Ramos (cell line): ENCODE results near the gene GGACT.

Experiments
- in situ Hi-C: fragments of 300-500 bp; cut with MboI; formaldehyde crosslinking; loops from one replicate; pipeline ENCODE4 v1.14.3; 2022; ENCODE audit warnings: low sequenced_read_pairs; ENCODE audit not compliant: unreplicated experiment

Gene GGACT

DNA sequence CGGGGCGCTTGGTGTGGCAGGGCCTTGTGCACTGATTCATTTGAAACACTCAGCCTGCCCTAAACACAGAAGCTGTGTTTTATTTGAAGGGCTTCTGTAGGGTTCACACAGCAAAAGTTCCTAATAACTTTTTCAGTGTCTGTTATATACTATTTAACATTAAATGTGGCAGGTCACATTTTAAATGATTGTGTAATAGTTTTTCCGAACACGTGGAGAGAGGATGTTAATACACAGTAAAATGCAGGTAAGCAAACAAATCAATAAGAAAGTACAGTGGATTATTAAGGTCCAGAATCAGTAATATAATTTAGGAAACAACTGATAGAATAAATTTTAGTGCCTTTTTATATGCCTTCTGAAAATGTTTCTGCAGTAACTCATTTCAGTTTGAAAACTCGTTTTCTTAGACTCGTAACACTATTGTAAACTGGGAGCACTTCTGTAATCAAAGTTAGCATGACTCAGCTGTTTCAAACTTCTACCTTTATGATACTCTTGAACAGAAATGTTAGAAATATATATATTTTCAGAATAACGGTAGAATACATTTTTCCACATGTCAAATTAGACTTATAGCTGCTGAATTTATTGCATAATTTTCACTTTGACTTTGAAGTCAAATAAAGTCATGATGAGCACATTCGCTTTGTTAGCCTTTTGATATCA is 70.1 kb downstream of the GGACT start:
- in situ Hi-C loops: loop anchor here (10.0 to 25.0 kb wide), 3 partner anchors 614 to 1056 kb away; no protein-coding TSS in a partner anchor

DNA sequence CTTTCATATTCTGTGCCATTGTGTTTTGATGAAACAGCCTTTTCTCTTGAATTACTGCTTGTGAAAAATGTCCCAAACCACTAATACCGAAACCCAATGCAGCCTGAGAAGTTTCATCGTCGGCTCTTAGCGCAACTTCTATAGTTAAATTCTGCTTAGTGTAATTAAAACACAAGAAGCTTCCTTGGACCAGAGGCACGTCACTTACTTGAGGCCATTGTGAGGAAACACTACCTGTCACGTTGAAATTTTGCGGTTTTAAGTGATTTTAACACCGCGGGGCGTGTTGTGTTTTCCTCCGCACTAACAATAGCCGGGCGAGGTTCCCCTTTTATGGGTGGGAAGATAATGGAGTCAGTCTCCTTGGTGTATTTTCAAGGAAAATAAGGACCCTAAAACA is 70.9 kb downstream of the GGACT start:
- in situ Hi-C loops: loop anchor here (10.0 to 25.0 kb wide), 3 partner anchors 613 to 1055 kb away; no protein-coding TSS in a partner anchor

DNA sequence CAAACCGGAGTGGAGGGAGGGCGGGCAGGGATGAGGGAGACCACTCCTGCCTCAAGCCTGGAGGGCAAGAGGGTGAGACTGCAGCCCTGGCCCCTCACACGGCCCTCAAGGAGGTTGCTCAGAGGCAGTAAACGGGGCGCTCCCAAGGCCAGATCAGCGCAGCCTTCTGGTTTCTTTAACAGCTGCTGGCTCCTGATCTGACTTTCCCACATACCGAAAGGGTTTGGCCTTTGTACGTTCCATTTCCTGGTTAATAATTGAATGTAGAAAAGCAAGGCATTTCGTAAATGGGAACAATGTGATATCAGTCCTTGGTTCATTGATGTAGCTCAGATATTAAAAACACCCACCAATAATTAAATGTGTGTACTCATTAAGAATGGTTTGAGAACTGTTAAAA is 71.5 kb downstream of the GGACT start:
- in situ Hi-C loops: loop anchor here (10.0 to 25.0 kb wide), 3 partner anchors 612 to 1055 kb away; no protein-coding TSS in a partner anchor

DNA sequence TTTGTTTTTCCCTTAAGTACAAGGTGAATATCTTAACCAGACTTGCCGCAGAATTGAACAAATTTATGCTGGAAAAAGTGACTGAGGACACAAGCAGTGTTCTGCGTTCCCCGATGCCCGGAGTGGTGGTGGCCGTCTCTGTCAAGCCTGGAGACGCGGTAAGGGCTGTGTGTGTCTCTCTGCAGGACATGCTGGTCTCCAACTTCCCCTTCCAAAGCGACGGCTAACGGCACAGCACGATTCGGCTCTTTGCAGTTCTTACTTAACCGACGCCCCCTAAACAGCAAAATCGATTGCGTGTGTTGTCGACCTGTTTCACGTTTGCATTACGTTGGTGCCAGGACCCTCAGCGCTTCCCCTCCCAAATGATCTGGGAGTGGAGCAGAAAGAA is 73.2 kb downstream of the GGACT start:
- in situ Hi-C loops: loop anchor here (10.0 to 25.0 kb wide), 3 partner anchors 611 to 1053 kb away; no protein-coding TSS in a partner anchor

DNA sequence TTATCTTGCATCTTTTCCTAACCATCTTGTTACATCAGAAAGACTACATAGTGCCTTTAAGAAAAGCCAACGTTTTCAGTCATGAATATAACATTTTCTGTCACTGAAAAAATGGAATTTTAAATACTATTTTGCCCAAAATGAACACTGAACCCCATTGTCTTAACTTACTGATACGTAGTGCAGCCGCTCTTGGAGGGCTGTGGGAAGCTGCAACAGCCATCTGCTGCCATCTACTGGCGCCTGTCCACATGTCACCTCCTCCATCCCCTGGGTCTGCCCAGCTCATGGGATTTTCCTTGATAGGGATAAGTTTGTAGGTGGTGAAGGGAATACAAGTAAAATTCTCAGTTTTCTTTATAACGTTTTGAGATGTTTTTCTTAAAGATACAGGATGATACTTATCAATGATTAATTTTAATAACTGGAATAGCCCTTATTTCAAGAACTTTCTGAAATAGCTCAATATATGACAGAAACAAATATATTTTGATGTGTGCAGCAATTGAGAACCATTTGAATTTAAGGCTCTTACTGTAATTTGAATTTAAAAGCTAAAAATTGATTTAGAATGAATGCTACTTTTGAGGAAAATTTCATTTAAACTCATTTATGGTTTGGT is 73.7 kb downstream of the GGACT start:
- in situ Hi-C loops: loop anchor here (10.0 to 25.0 kb wide), 3 partner anchors 610 to 1053 kb away; no protein-coding TSS in a partner anchor

DNA sequence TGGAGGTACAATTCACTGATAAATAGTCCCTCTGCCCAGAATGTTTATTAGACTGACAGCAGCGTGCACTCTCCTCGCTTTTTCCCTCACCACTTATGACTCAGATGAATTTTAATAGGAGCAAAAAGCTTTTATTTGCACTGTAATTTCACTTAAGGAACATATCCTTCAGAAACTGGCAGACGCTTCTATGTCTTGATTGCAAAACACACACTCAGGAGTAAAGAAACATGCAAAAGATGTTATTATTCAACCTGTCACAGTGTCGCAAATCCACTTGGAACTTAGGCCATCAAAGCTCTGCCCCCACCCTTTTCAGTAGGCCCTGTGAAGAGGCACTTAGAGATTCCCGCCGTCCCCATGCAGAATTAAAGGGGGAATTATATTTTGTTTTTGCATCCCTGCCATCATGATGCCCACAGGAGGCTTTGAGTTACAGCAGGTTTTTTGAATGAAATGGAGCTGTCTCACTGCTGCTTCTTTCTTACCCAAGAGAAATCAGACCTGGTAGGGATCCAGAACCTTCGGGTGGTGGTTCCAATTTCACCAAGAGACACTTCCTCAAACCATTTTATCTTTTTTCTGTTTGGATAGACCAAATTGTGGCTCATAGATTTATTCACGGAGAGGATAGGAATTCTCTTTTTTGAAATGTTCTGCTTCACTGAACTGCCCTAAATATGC is 74.5 kb downstream of the GGACT start:
- in situ Hi-C loops: loop anchor here (10.0 to 25.0 kb wide), 3 partner anchors 609 to 1052 kb away; no protein-coding TSS in a partner anchor

DNA sequence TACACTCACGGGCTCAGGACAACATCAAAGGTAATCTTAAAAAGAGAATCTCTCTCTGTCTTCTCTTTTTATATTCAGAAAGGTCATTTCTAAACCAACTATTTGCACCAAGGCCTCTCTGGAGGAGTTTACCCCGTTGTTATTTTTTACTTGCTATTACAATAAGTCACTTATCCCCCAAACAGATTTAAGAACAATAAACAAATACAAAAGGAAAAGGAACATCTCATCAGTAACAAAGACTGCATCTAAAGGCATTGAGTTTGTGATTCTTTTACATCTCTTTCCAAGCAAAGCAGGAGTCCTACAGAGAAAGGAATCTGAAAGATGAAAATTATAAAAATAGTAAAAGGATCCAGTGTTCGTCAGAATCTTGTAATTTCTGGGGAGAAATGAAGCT is 75.4 kb downstream of the GGACT start:
- in situ Hi-C loops: loop anchor here (10.0 to 25.0 kb wide), 3 partner anchors 608 to 1051 kb away; no protein-coding TSS in a partner anchor

DNA sequence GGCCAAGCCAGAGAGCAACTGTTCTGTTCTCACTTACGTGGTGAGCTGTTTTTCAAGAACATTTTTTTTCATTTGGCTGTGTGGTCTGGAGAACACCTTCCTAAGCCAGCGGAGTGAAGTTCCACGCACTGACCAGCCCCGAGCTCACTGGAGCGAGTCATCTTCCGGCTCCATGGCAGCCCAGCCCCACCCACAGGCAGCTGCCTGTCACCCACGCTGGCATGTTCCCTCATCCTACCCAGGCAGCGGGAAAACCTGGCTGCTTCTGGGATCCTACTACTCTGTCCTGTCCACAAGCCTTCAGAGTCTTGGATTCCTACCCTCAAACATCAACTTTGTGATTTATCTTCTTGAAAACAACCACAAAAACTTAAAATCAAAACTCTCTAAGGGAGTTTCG is 76.2 kb downstream of the GGACT start:
- in situ Hi-C loops: loop anchor here (10.0 to 25.0 kb wide), 3 partner anchors 608 to 1050 kb away; no protein-coding TSS in a partner anchor

DNA sequence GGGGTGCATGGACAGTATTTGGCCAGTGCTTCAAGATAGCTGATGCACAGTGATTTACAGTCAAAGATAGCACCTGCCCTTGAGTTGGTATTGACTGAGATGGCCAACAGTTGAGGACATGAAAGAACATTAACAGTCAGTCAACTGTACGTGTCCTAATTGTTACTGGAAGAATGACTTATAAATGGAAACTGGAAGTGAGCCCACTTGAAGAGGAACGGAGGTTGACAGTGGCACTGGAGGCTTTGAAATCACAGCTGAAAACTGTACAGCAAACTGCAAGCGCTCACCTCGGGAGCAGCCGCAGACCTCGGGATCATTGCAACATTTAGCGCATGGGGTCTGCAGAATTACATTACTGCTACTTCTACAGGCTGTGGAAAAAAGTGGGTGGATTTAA is 77.1 kb downstream of the GGACT start:
- in situ Hi-C loops: loop anchor here (10.0 to 25.0 kb wide), 3 partner anchors 607 to 1049 kb away; no protein-coding TSS in a partner anchor

DNA sequence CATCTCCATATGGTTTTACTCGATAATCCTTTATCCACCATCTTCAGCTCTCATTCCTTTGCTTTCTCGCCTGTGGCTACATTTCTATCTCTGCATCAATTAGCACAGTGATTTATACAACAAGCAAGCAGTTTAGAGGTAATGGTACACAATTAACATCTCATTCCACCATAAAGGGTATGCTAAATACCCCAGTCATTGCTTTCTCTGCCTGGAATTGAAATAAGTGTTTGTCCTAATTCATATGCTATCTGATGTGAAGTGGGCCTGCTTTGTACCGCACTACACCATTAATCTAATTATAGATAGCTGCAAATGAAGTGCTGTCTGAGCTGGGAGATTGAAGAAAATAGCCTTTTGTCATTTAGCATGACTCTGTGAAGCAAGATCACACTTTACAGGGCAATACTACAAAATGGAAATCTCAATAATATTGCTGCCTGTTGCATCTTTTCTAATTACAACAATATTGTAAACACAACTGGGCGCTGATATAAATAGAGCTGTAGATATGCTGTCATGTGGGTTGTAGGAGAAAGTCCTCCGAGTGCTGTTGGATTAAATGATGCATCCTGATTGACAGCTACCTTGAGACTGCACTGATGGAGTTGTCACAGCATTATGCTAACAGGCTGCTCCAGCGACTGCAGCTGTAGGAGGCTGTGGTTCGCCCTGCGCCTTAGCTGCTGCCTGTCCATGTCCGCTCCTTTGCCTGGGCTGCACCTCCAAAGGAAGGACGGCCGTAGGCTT is 78.2 kb downstream of the GGACT start:
- in situ Hi-C loops: loop anchor here (10.0 to 25.0 kb wide), 3 partner anchors 606 to 1048 kb away; no protein-coding TSS in a partner anchor

DNA sequence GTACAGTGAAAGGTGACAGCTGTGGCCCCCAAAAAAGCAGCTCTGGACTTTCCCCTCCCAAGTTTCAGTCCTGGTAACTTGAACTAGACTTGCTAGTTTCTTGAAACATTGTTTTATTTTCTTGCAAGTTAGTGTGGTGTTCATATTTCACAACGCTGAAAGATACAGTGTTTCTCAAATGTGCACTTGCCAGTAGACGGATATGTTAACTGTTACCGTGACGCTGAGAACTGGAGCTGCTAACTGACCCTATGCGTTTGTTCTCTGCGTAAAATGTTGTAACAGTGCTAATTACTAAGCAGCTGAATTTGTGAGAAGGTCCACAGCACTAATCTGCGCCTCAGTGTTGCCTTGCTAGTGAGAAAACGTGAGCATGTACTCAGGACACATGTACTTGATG is 79.6 kb downstream of the GGACT start:
- in situ Hi-C loops: loop anchor here (25.0 kb wide), 1 partner anchor 1047 kb away; no protein-coding TSS in a partner anchor

DNA sequence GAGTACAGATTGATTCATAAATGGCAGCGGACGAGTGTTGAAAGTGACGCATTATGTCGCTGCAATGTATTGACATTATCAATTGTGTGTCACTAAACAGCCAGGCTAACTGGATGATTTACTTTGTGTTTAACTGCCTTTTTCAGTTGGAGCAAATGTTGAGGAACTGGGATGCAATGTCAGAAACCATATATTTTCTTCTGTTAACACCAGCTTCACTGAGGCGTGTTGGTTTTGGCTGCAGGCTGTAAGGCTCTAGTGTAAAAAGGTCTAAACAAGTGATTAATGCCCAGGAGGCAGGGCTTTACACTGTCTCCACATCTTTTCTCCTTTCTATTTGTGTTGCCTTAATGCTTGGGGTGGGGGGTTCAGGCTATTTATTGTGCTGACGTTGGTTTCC is 80.1 kb downstream of the GGACT start:
- in situ Hi-C loops: loop anchor here (25.0 kb wide), 1 partner anchor 1046 kb away; no protein-coding TSS in a partner anchor

DNA sequence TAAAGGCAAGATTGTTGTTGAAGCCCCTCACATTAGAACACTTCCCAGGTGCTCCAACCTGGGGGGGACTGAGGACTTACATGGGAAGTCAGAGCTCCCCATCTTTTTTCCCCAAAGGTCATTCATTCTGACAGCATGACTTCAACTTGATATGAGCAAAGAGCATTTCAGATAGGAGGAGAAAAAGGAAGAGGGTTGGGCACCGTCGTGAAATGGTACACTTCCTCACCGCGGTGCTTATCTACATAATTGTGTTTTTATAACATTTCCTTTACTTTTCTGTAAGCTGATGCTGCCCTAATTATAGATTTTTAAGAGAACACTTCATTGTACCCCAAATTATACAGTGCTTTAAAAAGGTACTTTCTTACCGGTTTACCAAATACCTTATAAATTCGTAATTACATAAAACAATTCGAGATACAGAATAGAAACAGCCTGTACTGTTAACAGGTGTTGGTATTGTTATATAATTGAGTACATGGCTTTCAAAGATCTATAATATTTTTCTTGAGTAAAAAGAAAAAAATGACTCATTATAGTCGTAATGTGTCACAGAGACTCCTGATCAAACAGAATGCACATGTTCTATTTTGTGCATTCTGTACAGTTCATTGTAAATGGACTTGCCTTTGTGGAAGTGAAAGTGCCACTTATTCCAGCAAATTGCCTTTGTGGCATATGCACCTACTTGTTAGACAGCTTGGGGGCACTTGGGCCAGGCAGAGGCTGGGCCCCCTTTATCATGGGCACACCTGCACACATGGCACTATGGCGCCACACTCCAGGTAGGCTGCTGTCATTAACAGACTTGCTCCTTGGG is 81.8 kb downstream of the GGACT start:
- in situ Hi-C loops: loop anchor here (25.0 kb wide), 1 partner anchor 1045 kb away; no protein-coding TSS in a partner anchor

DNA sequence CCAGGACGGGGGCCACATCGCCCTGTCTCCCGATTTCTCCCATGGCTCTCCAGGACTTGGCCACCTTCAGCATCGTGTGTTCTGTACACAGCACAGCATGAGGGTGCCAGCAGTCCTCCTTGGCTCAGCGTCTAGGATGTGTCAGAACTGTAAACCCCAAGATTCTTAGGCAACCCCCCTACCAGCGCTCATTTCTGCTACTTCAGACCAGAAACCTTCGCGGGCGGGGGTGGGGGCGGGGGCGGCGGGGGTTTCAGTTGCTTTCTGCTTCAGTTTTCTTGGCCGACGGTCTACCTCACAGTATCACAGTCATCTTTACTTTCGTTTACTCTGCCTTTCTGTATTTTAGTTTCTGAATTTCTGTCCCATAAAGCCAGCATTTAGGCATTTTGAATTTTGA is 82.4 kb downstream of the GGACT start:
- in situ Hi-C loops: loop anchor here (25.0 kb wide), 1 partner anchor 1044 kb away; no protein-coding TSS in a partner anchor

DNA sequence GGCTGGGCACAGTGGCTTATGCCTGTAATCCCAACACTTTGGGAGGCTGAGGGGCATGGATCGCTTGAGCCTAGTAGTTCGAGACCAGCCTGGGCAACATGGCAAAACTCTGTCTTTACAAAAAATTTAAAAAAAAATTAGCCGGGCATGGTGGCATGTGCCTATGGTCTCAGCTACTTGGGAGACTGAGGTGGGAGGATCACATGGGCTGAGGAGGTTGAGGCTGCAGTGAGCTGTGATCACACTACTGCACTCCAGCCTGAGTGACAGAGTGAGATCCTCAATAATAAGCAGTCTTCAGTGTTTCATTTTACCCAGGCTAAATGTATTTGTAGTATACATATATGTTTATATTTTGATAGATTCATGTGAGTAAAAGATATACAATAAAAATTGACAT is 85.0 kb downstream of the GGACT start:
- in situ Hi-C loops: loop anchor here (25.0 kb wide), 1 partner anchor 1041 kb away; no protein-coding TSS in a partner anchor

DNA sequence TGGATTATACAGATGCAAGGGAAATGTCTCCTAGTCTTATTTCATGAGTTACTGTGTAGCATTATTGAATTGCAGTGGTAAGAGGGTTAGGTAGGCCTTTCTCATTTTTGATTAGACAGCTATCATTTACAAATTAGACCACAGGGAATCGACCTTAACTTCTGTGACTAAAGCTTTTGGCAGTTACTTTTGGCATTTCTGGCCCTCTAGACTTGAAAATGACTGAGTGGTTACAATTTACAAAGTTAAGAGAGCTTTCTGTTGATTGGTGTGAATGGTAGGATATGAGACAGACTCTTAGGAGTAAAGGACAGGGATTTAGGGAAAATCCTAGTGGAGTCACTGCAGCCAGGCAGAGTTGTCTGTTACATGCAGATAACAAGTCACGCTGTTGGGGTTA is 86.1 kb downstream of the GGACT start:
- in situ Hi-C loops: loop anchor here (25.0 kb wide), 1 partner anchor 1040 kb away; no protein-coding TSS in a partner anchor

DNA sequence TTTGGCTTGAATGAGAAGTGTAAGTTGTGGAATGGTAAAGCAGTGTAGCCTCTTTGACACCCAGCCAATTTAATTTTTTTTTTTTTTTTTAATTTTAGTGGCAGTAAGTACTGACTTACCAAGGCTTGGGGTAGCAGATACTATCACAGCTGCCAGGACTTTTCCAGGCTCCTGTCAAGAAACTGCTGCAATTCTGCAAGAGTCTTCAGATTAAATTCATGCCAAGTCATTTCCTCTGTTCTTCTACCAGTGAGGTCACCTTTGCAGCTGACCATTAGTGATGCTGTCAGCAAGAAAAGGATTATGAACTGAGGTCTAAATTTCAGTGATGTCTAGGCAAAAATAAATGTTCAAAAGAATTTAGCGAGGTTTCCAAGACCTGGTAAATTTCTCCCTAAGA is 91.2 kb downstream of the GGACT start:
- in situ Hi-C loops: no loop called here

DNA sequence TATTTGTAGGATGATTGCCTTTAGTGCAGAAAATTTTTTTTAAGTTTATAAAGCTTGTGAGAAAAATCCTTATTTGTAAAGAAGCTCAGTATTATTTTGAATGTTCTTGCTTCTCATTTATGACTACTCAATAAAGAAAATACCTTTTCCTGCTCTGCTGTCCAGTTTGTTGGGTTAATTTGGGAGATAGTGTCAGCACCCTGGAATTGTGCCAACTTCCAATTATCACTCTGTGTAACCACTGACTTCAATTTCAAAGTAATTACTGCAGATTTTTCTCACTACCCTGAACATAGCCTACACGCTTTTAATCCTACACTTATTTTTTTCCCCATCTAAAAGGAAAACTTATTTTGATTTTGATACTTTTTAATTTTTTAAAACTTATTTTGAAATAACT is 93.1 kb downstream of the GGACT start:
- in situ Hi-C loops: no loop called here

DNA sequence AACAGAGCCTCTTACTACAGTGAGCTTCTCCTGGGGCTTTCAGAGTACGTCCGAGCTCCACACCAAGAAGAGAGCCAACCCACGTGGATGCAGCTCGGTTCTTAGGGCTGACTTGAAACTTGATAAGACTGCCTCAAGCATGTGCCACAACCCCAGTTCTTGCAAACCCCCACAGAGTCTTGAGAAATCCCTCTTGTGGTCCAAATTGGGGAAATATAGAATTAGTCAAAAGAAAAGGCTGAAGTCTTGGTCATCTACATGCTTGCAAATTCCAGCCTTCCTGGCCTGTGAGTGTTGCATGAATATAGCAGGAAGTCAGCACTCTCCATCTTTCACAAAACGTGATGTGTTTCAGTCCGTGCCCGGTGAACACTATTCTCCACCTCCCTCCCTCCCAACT is 95.2 kb downstream of the GGACT start:
- in situ Hi-C loops: no loop called here
